Neural progenitor cell (in vitro differentiated cells): ENCODE results near the gene DDX59. TPM values are rescaled to one million over a fixed set of nuclear protein-coding genes. Genes with fewer than 3 reads are reported as not detected.

ENCODE experiments used
- DNase-seq: peaks from one replicate; pipeline ENCODE4 v3.0.0-alpha.2; 2016; ENCODE audit warnings: low spot score
- H2AFZ ChIP-seq: fragments of 200-600 bp; sonication (generic); replicated peaks from 2 replicates; pipeline ENCODE4 v1.6.1; 2016; ENCODE audit warnings: antibody characterized with exemption
- H3F3A ChIP-seq: fragments of 200-600 bp; sonication (generic); 2 replicates; pipeline ENCODE4 v1.6.1; 2016; ENCODE audit warnings: antibody characterized with exemption, low read depth
- H3K27ac ChIP-seq: fragments of 200-600 bp; sonication (generic); 2 replicates; pipeline ENCODE4 v1.5.1; 2016; ENCODE audit warnings: mild to moderate bottlenecking
- H3K27me3 ChIP-seq: fragments of 200-600 bp; sonication (generic); 2 replicates; pipeline ENCODE4 v1.6.1; 2016; ENCODE audit warnings: mild to moderate bottlenecking, moderate library complexity
- H3K36me3 ChIP-seq: fragments of 200-600 bp; sonication (generic); 2 replicates; pipeline ENCODE4 v1.5.1; 2016
- H3K4me1 ChIP-seq: fragments of 200-600 bp; sonication (generic); 2 replicates; pipeline ENCODE4 v1.6.1; 2016; ENCODE audit warnings: mixed run types
- H3K4me2 ChIP-seq: fragments of 200-600 bp; sonication (generic); 2 replicates; pipeline ENCODE4 v1.6.1; 2016
- H3K4me3 ChIP-seq: fragments of 200-600 bp; sonication (generic); 2 replicates; pipeline ENCODE4 v1.5.1; 2016
- H3K79me2 ChIP-seq: fragments of 200-600 bp; sonication (generic); 2 replicates; pipeline ENCODE4 v1.6.1; 2016; ENCODE audit warnings: low read depth
- H3K9ac ChIP-seq: fragments of 200-600 bp; sonication (generic); 2 replicates; pipeline ENCODE4 v1.6.1; 2016
- H3K9me3 ChIP-seq: fragments of 200-600 bp; sonication (generic); 2 replicates; pipeline ENCODE4 v1.5.1; 2016; ENCODE audit warnings: low read depth
- H4K20me1 ChIP-seq: fragments of 200-600 bp; sonication (generic); 2 replicates; pipeline ENCODE4 v1.6.1; 2016; ENCODE audit warnings: low read depth
- H3K27ac Mint-ChIP-seq: 3 replicates; pipeline ENCODE4 v1.8.0; 2021; ENCODE audit warnings: mixed read lengths
- H3K27me3 Mint-ChIP-seq: 2 replicates; pipeline ENCODE4 v1.8.0; 2022; ENCODE audit warnings: low read depth, mild to moderate bottlenecking, inconsistent platforms, moderate library complexity, mixed read lengths; ENCODE audit not compliant: insufficient read depth
- H3K36me3 Mint-ChIP-seq: 3 replicates; pipeline ENCODE4 v1.8.0; 2021; ENCODE audit warnings: mixed read lengths
- H3K4me1 Mint-ChIP-seq: 3 replicates; pipeline ENCODE4 v1.8.0; 2021; ENCODE audit warnings: mixed read lengths
- H3K4me3 Mint-ChIP-seq: 3 replicates; pipeline ENCODE4 v1.8.0; 2021; ENCODE audit warnings: mild to moderate bottlenecking, moderate library complexity, mixed read lengths
- H3K9me3 Mint-ChIP-seq: 3 replicates; pipeline ENCODE4 v1.8.0; 2020; ENCODE audit warnings: mixed read lengths
- EZH2 ChIP-seq: fragments of 200-600 bp; sonication (generic); IDR thresholded peaks from 2 replicates; pipeline ENCODE4 v1.6.1; 2017; ENCODE audit warnings: antibody characterized with exemption, mild to moderate bottlenecking, moderate library complexity
- EZH2phosphoT487 ChIP-seq: fragments of 200-600 bp; sonication (generic); IDR thresholded peaks from 2 replicates; pipeline ENCODE4 v1.6.1; 2017; ENCODE audit warnings: antibody characterized with exemption
- total RNA-seq: library from RNA; depleted of rRNA; stranded (reverse); fragments of >200 nt; gene quantifications from 2 replicates; pipeline ENCODE4 v1.2.3, GENCODE V29; 2015; ENCODE audit warnings: low replicate concordance
- TF ChIP-seq, protein P1 (sequence below): fragments of 200-600 bp; sonication (generic); IDR thresholded peaks from 2 replicates; pipeline ENCODE4 v1.5.1; 2017; ENCODE audit warnings: antibody characterized with exemption, mild to moderate bottlenecking

Gene DDX59
- total RNA-seq, 1 donor from 2014 or later, result 40.7 TPM

DNA sequence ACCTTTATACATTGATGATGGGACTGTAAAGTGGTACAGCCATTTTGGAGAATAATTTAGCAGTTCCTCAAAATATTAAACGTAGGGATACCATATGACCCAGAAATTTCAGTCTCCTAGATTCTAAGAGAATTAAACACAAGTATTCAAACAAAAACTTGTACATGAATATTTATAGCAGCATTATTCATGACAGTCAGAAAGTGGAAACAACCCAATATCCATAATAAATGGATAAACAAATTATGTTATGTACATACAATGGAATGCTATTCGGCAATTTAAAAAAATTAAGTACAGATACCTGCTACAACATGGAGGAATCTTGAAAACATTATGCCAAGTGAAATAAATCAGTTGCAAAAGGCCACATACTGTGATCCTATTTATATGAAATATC is 16.9 kb upstream of the DDX59 start:
- H3K9me3 Mint-ChIP-seq, result no peaks in the 10 kb centered on the region

DNA sequence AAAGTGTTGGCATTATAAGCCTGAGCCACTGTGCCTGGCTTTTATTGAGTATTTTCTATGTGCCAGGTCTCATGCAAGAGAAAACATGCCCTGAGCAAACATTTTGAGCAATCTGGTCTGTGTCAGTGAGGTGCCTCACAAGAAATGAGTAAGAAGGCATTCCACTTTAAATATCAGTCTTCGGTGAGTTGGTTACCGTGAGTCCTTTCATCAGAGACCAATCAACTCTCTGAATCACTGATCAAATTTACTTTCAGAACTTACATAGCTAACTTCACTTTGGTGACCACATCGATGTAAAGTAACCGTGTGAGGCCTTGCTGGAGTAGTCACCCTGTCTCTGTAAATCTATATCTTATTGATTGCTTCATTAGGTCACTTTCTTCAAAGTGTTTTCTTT is 14.3 kb upstream of the DDX59 start:
- Histone ChIP-seq H2AFZ (no peak overlapping the region), H3K9me3 (no peaks in the 10 kb centered on the region), H3F3A (peaks cover 7% of the 10 kb centered on the region), H3K36me3 (no peaks in the 10 kb centered on the region), H3K9ac (no peak overlapping the region), H3K4me1 (no peaks in the 10 kb centered on the region), H3K4me2 (no peak overlapping the region), H3K27me3 (no peaks in the 10 kb centered on the region), H3K79me2 (no peaks in the 10 kb centered on the region), H3K4me3 (no peak overlapping the region), H3K27ac (no peak overlapping the region), H4K20me1 (no peaks in the 10 kb centered on the region)
- DNase-seq, result no peak
- Mint-ChIP-seq H3K4me1 (no peaks in the 10 kb centered on the region), H3K27ac (no peak overlapping the region), H3K9me3 (no peaks in the 10 kb centered on the region), H3K4me3 (no peak overlapping the region), H3K27me3 (no peaks in the 10 kb centered on the region), H3K36me3 (no peaks in the 10 kb centered on the region)
- no peak for TF ChIP-seq EZH2phosphoT487
- TF ChIP-seq, protein P1, sequence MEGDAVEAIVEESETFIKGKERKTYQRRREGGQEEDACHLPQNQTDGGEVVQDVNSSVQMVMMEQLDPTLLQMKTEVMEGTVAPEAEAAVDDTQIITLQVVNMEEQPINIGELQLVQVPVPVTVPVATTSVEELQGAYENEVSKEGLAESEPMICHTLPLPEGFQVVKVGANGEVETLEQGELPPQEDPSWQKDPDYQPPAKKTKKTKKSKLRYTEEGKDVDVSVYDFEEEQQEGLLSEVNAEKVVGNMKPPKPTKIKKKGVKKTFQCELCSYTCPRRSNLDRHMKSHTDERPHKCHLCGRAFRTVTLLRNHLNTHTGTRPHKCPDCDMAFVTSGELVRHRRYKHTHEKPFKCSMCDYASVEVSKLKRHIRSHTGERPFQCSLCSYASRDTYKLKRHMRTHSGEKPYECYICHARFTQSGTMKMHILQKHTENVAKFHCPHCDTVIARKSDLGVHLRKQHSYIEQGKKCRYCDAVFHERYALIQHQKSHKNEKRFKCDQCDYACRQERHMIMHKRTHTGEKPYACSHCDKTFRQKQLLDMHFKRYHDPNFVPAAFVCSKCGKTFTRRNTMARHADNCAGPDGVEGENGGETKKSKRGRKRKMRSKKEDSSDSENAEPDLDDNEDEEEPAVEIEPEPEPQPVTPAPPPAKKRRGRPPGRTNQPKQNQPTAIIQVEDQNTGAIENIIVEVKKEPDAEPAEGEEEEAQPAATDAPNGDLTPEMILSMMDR, result no peak
- TF ChIP-seq EZH2, result no peak

More for the DNA sequence above, 16.9 kb upstream of the DDX59 start:
- Histone ChIP-seq H3F3A (peaks cover 7% of the 10 kb centered on the region), H3K79me2 (no peaks in the 10 kb centered on the region), H3K4me2 (no peak overlapping the region), H3K4me1 (peaks cover under 1% of the 10 kb centered on the region), H2AFZ (no peak overlapping the region), H3K36me3 (no peaks in the 10 kb centered on the region), H3K9ac (no peak overlapping the region), H3K4me3 (no peak overlapping the region), H3K9me3 (no peaks in the 10 kb centered on the region), H4K20me1 (no peaks in the 10 kb centered on the region), H3K27ac (no peak overlapping the region), H3K27me3 (no peaks in the 10 kb centered on the region)
- TF ChIP-seq EZH2phosphoT487 (no peak), EZH2 (no peak)
- no peaks in the 10 kb centered on the region for H3K36me3 Mint-ChIP-seq
- no peaks in the 10 kb centered on the region for H3K27me3 Mint-ChIP-seq
- no peak overlapping the region for H3K27ac Mint-ChIP-seq
- H3K4me1 Mint-ChIP-seq, result no peaks in the 10 kb centered on the region
- no peak for DNase-seq
- H3K4me3 Mint-ChIP-seq, result no peak overlapping the region

DNA sequence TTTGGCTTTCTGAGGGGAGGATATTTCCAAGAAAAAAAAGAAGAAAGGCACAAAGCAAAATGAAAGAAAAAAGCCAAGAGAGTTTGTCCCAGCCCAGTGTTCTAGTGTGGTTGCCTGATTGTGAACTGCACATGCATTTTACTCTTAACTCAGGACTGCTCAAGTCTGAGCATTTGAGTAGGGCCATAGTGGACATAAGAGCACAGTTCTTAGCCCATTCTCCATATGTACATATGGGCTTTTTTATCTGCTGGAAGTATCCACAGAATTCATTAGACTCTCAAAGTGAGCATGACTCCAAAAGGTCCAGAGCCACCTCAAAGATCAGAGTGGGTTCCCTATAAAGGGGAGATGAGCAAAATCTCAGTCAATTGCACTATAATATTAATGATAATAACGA is 13.6 kb upstream of the DDX59 start:
- Histone ChIP-seq H3K27me3 (no peaks in the 10 kb centered on the region), H3F3A (peaks cover 7% of the 10 kb centered on the region), H3K4me1 (no peaks in the 10 kb centered on the region), H4K20me1 (no peaks in the 10 kb centered on the region), H3K4me3 (no peak overlapping the region), H3K9ac (no peak overlapping the region), H3K4me2 (no peak overlapping the region), H3K79me2 (no peaks in the 10 kb centered on the region), H2AFZ (no peak overlapping the region), H3K36me3 (no peaks in the 10 kb centered on the region), H3K9me3 (no peaks in the 10 kb centered on the region), H3K27ac (no peak overlapping the region)
- Mint-ChIP-seq H3K36me3 (no peaks in the 10 kb centered on the region), H3K9me3 (no peaks in the 10 kb centered on the region), H3K4me1 (no peaks in the 10 kb centered on the region), H3K4me3 (no peak overlapping the region), H3K27me3 (no peaks in the 10 kb centered on the region), H3K27ac (no peak overlapping the region)
- DNase-seq, result no peak
- TF ChIP-seq EZH2, result no peak
- TF ChIP-seq, protein P1, result no peak
- no peak for TF ChIP-seq EZH2phosphoT487

DNA sequence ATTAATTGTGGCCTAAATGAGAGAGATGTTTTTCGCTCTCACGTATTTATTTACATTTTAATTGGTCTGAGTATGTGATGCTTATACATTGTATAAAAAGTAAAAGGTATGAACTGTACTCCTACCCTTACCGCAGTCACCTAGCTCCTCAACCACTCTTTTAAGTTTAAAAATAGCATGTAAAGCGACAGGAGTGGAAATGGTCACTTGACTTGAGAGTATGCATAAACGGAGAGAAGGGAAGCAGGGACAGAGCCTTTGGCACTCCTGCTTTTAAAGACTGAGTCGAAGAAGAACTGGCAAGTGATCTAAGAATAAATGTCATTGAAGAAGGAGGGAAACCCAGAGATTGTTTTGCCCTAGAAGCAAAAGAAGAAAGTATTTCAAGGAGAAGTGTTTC is 11.5 kb upstream of the DDX59 start:
- Histone ChIP-seq H3K4me2 (no peak overlapping the region), H3K36me3 (no peaks in the 10 kb centered on the region), H3K9ac (no peak overlapping the region), H4K20me1 (no peaks in the 10 kb centered on the region), H3F3A (peaks cover 7% of the 10 kb centered on the region), H3K27me3 (no peaks in the 10 kb centered on the region), H3K4me1 (no peaks in the 10 kb centered on the region), H3K4me3 (no peak overlapping the region), H3K79me2 (no peaks in the 10 kb centered on the region), H3K27ac (no peak overlapping the region), H3K9me3 (no peaks in the 10 kb centered on the region), H2AFZ (peak overlapping the region; percentile 79)
- no peaks in the 10 kb centered on the region for H3K27me3 Mint-ChIP-seq
- TF ChIP-seq EZH2 (no peak), EZH2phosphoT487 (no peak)
- TF ChIP-seq, protein P1, result no peak
- no peaks in the 10 kb centered on the region for H3K36me3 Mint-ChIP-seq
- H3K4me3 Mint-ChIP-seq, result no peak overlapping the region
- H3K4me1 Mint-ChIP-seq, result peaks cover 2% of the 10 kb centered on the region
- no peak overlapping the region for H3K27ac Mint-ChIP-seq
- DNase-seq, result no peak
- H3K9me3 Mint-ChIP-seq, result no peaks in the 10 kb centered on the region
